AG10803 (cell line): Measurements from ENCODE around the gene ADGRD2.
A peak's percentile ranks its signal among the peaks of the same experiment; 100 is the strongest.

ENCODE experiments used
- DNase-seq: peaks from one replicate; pipeline ENCODE4 v3.0.0; 2010; ENCODE audit warnings: low read depth
- H3K4me3 ChIP-seq: 2 replicates; pipeline ENCODE4 v1.5.1; 2011; ENCODE audit warnings: mild to moderate bottlenecking, low read length, control low read depth
- TF ChIP-seq, protein P1 (sequence below): conservative IDR thresholded peaks from 2 replicates; pipeline ENCODE4 v1.5.1; 2011; ENCODE audit warnings: mild to moderate bottlenecking, low read length, control low read depth, inconsistent platforms

ADGRD2 gene

DNA sequence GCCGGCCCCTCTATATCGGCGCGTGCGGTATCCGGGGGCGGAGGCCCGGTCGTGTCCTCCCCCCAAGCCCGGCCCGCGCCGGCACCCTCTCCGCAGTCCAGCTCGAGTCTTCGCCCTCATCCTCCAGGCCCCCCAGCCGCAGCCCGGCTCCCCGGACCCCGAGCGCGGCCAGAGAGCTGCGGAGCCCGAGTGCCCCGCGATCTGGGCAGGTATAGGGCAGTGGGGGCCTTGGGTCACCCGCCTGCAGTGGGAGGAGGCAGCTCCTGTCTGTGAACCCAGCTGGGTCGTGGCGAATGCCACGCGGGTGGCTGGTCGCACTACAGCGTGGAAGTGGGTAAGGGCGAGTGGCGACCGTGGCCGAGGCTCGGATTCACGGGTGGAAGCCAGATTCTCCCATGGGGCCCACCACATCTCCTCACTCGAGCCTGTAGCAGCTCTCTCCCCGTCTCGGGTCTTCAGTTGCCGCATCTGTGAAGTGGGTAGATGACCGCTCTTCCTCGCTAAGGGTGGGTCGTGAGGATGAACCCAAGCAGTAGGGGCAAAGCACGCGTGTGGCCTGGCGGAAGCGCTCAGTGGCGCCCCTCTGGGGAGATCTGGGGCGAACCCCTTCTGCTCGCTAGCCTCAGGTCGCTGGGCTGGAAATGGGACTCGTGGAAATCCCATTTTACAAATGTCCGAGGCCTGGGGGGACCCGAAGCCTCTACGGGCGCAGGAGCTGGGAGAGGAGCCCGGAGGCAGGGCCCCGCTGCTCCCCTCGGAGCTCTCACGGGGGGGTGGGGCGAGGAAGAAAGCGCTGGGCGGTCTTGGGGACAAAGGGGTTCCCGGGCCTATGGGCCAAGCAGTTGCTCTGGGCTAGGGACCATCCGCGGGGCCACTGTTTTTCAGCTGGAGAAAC, 55.0 kb downstream of the ADGRD2 start:
- TF ChIP-seq, protein P1, sequence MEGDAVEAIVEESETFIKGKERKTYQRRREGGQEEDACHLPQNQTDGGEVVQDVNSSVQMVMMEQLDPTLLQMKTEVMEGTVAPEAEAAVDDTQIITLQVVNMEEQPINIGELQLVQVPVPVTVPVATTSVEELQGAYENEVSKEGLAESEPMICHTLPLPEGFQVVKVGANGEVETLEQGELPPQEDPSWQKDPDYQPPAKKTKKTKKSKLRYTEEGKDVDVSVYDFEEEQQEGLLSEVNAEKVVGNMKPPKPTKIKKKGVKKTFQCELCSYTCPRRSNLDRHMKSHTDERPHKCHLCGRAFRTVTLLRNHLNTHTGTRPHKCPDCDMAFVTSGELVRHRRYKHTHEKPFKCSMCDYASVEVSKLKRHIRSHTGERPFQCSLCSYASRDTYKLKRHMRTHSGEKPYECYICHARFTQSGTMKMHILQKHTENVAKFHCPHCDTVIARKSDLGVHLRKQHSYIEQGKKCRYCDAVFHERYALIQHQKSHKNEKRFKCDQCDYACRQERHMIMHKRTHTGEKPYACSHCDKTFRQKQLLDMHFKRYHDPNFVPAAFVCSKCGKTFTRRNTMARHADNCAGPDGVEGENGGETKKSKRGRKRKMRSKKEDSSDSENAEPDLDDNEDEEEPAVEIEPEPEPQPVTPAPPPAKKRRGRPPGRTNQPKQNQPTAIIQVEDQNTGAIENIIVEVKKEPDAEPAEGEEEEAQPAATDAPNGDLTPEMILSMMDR = no peak
- no peak overlapping the region for H3K4me3 ChIP-seq
- no peak for DNase-seq

DNA sequence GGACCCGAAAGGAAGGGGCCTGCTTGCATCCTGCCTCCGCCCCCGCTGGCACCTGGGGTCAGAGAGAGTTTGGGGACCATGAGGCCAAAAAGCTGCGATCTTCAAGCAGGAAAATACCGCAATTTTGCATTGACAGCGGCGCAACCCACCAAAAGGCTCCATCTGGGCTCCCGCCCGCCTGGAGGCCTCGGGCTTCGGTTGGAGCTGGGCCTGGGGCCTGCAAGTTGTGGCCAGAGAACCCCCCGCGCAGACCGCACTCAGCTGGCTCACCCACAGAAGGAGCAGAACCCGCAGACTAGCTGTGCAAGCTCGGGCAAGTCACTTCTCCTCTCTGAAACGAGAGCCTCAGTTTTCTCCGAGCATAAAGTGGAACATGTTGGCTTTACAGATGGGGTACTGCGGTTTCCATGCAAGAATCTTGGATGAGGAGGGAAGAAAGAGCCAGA, 55.7 kb downstream of the ADGRD2 start:
- TF ChIP-seq, protein P1 = no peak
- no peak for DNase-seq
- no peak overlapping the region for H3K4me3 ChIP-seq

DNA sequence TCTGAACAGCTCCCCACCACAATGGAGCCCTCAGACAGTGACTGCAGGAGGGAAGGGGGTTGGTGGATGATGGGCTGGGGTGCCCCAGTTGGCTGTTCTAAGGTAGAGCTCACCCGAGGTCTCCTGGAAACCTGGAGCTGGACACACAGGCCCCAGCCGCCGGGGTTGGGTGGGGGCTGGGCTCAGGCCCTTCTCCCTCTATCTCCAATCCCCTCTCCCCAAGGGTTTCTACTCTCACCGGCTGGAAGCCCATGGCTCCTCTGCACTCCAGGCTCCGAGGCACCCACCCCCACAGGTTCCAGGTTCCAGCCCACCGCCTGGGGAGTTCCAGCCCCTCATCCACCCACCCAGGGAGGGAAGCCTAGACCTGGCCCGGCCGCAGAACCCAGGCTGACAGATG, 56.2 kb downstream of the ADGRD2 start:
- DNase-seq = no peak
- TF ChIP-seq, protein P1 = no peak
- no peak overlapping the region for H3K4me3 ChIP-seq

DNA sequence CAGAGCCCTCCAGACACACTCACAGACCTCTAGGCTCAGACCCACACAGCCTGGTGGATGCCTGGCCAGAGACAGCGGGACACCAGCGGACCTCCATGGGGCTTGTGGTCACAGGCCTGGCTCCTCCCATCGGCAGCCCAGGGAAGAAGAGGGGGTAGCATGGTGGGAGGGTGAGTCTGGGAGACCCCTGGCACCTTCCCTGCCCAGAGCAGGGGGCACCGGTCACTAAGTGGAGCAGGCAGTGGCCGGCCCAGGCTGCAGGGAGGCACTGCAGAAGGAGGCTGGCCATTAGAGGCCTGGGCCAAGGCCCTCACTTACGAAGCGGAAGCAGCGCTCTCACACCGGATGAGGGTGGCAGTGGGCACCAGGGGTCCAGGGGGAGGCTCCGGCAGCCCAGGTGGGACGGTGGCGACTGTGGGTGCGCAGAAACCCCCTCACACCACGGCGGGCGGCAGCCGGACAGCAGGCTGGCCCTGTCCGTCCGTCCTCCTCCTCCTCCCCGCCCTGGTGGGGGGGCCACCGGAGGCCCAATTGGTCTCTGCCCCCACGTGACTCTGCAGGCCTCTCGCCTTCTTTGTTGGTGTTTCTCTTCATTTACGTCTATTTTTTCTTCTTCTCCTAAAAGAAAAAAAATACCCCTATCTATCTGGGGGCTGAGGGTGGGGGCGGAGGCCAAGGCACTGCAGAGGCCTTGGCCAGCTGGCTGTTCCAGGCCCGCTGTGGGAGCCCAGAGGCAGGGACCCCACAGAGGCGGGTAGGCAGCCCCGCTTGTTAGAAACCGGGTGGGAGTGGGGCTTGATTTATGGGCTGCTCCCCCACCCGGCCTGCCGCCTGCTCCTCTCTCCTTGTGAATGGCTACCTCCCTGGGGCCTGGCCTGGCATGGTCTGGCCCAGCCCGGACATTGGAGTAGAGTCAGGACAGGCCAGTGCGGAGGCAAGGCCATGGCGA, 57.0 kb downstream of the ADGRD2 start, which contains the start of gene NR5A1:
NR5A1 (minus strand) TSS at position 469 of the 949 bp plus-strand sequence. CDS start 4,004 bp downstream, outside the sequence.
- TF ChIP-seq, protein P1 = no peak
- no peak for DNase-seq
- no peak within 1 kb of the TSS for H3K4me3 ChIP-seq

DNA sequence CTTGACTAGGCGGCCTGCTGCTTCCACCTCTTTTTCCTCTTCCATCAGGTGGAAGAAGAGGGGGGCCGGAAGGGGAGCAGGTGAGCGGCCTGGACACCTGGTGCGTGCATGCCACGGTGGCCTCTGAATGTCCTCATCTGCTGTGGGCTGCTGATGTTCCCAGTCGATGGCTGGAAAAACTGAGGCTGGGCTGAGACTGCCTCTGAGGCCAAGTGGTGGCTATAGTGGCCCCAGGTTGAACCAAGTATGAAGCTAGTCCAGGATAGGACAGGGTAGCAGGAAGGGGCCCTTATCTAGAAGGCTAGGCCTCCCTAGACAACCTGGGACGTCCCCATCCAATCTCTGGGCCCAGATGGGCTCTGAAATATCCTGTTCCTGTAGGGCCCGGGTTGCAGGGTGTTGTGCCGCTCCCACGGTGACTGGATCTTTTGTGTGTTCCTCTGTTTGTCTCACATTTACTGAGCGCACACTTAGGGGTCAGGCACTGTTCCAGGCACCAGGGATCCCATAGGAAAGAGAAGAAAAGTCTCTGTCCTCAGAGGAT, 57.7 kb downstream of the ADGRD2 start:
- TF ChIP-seq, protein P1 = no peak
- H3K4me3 ChIP-seq = no peak overlapping the region
- DNase-seq = no peak

DNA sequence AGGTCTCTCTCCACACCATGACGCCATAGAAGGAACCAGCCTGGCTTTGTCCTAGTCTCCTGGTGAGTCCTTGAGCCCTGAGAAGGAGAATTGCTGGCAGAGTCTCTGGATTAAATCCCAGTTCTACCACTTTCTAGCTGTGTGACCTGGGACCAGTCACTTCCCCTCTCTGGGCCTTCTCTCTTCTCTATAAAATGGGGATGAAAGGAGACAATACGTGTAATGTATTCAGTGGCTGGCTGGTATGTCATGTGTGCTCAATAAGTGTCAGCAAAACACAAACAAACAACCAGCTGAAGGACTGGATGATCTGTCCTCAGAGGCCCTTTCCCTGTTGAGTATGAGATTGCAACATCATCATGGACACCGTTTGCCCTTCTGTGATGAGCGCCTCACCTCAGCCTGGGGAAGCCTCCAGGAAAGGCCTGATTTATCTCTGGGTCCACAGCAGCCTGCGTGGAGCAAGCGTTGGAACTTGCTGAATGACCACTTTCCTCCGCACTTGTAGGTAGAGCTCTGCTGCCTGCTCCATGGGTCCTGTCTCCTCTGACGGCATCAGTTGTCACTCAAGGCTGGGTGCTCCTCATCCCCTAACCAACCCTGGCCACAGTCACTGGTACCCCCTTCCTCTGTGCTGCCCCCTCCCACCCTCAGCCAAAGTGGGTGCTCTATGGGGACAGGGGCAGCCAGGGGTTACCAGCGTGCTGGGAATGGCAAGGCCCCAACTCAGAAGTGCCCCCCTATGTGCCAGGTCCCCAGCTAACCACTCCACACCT, 60.6 kb downstream of the ADGRD2 start:
- peak; percentile 13 for DNase-seq
- no peak overlapping the region for H3K4me3 ChIP-seq
- TF ChIP-seq, protein P1 = no peak
